Measurements from ENCODE around the gene HDAC8.
"Not testable (repeated sequence)": the region's sequence is repeated elsewhere in the genome, so short reads cannot be mapped to it uniquely, and the experiment has no call there.

Gene HDAC8

DNA sequence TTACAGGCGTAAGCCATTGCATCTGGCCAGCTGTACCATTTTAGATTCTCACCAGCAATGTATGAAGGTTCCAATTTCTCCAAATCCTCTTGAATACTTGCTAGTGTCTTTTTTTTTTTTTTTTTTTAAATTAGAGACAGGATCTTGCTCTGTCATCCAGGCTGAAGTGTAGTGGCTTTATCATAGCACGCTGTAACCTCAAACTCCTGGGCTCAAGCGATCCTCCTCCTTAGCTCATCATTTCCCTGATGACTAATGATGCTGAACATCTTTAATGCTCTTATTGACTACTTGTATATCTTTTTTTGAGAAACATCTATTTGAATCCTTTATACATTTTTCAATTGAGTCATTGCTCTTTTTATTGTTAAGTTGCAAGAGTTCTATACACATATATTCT is 40.3 kb downstream of the HDAC8 start:
- DNase-seq = no peak

- no peak for DNase-seq
Measured at GRCh38 chrX:72526534-72527508, 45.8 kb downstream of the HDAC8 start.

DNA sequence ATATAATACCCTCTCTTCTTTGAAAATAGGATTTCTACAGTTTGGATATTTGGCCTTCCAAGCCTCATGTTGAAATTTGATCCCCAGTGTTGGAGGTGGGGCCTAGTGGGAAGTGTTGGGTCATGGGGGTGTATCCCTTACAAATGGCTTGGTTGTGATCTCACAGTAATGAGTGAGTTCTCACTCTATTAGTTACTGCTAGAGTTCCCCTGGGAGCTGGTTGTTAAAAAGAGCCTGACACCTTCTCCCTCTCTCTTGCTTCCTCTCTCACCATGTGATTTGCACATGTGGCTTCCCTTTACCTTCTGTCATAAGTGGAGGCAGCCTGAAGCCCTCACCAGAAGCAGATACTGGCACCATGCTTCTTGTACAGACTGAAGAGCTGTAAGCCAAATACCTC is 73.9 kb downstream of the HDAC8 start:
- no peak for DNase-seq

DNA sequence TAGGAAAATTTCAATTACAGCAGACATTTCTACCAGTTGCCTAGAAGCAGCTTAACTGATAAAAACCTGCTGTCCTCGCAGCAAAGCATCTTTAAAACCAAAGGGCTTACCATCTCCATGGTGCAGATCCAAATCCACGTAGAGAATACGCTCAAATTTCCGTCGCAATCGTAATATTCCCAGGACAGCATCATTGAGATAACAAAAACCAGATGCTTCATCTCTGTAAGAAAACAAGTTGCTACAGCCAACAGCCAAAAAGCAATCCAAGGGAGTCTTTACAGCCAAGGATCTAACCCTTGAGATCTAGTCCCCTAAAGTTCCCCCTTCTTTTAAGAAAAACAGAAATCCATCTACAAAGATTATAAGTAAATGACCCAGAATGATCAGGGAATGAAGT is 77.6 kb downstream of the HDAC8 start:
- DNase-seq = no peak

GRCh38 chrX:72492499-72492898 is 80.1 kb downstream of the HDAC8 start:
- DNase-seq = no peak

DNA sequence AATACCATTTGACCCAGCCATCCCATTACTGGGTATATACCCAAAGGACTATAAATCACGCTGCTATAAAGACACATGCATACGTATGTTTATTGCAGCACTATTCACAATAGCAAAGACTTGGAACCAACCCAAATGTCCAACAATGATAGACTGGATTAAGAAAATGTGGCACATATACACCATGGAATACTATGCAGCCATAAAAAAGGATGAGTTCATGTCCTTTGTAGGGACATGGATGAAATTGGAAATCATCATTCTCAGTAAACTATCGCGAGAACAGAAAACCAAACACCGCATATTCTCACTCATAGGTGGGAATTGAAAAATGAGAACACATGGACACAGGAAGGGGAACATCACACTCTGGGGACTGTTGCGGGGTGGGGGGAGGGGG is 82.4 kb downstream of the HDAC8 start:
- DNase-seq = not testable (repeated sequence)

GRCh38 chrX:72487661-72488060 is 85.0 kb downstream of the HDAC8 start:
- DNase-seq = no peak

DNA sequence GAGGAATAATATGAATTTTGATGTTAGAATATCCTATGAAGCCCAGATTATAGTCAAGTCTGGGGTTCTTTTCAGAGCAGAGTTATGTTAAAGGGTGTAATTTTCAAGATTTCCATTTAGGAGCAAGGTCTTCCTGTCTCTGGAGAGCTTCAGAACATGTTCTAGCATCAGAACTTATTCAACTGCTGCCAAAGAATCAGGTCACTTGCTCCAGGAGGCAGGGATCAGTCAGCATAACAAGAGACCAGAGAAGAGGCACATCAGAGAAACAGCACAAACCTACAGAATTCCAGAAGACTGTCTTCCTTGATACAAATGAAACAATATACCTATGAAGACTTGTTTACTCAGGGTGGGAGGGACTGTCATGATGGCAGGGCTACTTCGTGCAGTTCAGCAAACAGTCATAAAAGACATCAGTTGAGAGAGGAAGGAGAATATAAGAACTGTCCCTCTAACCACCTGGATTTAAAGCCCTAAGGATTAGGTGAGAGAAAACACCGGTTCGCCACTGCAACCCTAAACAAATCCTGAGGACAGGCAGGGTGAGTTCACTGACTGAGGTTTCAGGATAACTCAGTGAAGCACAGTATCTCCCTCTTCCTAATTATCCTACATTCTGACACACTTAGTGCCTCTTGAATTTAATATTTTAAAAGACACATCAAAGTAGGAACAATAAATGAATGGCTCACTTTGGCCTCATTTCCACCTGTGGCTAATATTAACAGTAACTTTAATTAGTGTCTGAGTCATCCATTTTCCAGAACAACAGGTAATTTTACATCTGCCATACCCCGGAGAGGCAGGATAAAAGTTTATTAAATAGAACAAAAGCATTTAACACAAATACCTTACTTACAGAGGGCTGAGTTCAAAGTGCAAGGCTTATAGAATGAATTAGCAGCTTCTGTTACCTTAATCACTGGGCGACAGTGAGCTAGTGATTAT is 93.0 kb downstream of the HDAC8 start:
- DNase-seq = no peak

DNA sequence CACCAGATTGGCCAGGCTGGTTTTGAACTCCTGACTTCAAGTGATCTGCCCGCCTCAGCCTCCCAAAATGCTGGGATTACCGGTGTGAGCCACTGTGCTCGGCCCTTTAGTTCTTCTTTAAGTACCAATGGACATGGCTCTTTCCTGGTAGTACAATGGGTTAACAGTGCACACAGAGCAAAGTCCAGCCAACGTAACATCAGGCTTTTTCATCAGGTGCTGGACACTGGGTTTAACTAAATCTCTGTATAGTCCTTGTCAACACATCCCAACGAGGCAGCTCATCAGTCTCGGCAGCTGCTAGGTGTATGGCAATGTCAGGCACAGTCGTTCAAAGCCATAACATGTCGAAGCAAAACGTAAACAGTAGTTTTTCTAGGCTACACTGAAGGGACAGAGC is 93.8 kb downstream of the HDAC8 start:
- DNase-seq = no peak

DNA sequence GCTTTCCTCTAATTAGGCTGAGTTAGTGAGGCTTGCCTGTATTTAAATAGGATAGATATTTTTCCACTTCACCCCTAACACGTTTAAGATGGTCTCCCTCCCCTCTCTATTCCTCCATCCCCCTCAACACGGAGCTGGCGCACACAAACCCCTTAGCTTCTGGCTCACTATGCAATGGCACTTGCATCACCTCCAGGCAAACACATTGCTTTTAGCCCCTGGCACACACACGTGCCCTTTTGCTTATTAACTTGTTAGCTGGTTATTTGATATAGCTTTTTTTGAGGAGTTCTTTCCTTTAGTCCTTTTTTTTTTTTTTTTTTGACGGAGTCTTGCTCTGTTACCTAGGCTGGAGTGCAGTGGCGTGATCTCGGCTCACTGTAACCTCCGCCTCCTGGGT is 94.3 kb downstream of the HDAC8 start:
- DNase-seq = no peak

DNA sequence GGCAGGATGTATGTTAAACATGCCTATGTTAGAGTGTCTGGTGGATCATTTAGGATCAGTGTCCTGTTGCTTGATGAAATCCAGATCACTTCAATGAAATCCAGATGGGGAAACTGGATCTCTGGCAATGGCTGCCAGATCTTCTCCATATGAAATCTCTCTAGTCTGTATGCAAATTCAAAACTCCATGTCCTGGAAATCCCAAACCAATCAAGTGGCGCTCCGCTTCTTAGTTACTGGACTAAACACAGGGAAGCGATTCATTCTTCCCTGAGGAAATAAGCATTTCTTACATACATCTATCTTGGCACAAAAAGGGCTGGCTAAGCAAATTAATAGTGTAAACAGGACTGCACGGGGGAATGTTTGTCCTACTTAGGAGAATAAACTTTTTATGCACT is 94.9 kb downstream of the HDAC8 start:
- DNase-seq = no peak

DNA sequence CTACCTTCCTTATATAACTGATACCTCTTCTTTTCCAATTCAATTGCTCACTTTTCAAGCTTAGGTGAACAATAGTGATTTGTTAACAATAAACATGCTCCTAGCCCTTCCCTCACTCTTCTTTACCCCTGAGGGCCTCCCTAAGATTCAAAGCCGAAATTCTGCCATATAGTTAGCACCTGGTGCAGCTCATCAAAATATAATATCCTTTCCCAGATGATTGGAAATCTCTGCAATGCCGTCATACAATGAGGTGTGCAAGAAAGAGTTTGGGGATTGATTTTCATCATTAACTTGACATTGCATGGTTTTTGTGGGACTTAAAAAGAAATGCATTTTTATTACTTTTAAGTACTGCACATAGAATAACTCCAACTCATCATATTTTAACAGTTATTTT is 95.3 kb downstream of the HDAC8 start:
- DNase-seq = no peak

DNA sequence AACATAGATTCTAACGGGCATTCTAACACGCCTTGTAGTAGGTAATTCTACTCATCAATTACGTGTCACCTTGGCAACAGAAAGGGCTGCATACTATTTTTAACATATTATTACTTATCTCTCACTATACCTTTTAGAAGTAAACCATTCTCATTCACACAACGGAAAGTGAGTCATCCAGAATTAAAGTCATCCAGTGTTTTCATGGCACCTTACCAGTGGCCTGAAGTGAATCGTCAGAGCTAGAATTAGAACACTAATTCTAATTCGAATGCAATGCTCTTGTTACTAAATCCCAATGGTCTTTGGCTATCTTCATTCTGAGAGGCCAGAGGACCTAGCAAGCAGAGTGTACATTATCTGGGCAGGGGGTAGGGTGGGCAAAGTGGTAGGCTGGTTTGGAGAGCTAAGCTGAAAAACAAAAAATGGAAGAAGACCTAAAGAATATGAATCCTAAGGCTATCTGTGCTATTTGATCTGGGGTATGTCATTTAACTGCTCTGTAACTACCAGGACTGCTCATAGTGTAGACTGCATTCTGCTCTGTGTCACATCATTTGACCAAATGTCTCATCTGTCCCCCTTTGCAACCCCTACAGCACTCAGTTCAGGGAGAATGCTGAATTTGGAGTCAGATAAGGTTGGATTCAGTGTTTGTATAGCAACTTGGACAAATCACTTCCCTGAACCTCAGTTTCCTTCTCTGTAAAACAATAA is 96.5 kb downstream of the HDAC8 start:
- DNase-seq = no peak

DNA sequence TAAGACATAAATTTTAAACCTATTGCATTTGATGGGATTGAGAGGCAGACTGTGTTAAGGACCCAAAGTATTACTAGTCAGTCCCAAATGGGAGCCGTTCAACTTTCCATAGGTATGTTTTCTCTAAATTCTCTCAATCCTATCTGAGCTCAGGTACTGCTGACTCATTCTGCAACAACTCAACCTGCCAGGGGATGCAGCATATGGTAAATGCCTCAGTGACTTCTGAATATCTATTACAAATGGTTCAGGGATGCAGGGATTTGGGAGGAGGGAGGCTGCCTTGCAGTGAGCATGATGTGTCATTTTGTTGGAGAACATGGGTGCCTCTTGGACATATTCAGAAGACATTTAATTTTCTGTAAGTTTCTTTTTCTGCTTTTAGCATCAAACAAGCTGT is 97.3 kb downstream of the HDAC8 start:
- no peak for DNase-seq

DNA sequence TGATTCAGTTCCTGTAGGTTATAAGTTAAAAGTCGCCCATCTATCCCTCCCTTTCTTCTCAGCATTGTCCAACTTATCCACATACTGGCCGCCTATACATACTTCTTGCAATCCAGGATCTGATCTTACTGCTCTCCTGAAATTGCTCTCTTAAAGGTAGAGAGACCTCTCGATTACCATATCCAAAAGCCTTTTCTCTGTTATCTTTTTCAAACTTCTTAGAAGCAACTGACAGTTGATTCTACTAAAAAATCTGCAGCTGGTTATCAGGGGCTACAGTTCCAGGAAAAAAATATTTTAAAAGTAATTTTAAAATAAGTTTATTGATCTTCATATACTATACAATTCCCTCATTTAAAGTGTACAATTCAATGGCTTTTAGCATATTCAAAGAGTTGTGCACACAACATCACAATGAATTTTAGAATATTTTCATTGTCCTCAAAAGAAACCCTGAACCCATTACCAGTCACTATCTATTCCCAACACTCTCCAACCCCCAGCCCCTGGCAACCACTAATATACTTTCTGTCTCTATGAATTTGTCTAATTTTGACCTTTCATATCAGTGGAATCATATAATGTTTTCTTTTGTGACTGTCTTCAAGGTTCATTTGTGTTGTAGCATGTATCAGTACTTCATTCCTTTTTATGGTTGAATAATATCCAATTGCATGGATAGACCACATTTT is 102.0 kb downstream of the HDAC8 start:
- DNase-seq = no peak

- DNase-seq = no peak
Measured at GRCh38 chrX:72470117-72470516, 102.5 kb downstream of the HDAC8 start.

- DNase-seq = no peak
Measured at GRCh38 chrX:72468607-72469006, 104.0 kb downstream of the HDAC8 start.

DNA sequence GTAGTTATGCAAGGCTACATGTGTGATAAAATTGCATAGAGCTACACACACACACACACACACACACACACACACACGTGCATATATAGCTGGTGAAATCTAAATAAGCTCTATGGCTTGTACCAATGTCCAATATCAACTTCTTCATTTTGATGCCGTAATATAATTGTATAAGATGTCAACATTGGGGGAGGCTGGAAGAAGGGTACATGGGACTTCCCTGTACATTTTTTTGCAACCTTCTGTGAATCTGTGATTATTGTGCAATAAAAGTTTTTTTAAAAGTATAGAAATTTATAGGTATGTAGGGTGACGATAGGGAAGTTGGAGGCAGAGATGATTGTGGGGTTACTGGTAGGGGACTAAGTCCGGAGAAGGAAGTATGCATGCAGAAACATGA is 105.5 kb downstream of the HDAC8 start:
- DNase-seq = no peak

- DNase-seq = no peak
Measured at GRCh38 chrX:72466493-72466892, 106.2 kb downstream of the HDAC8 start.

GRCh38 chrX:72465889-72466288 is 106.8 kb downstream of the HDAC8 start:
- no peak for DNase-seq

- no peak for DNase-seq
Measured at GRCh38 chrX:72461766-72462165, 110.9 kb downstream of the HDAC8 start.

GRCh38 chrX:72461288-72461687 is 111.4 kb downstream of the HDAC8 start:
- no peak for DNase-seq
